Endodermal cell (in vitro differentiated cells): ENCODE results near the gene GOLGA6A. TPM values are rescaled to one million over a fixed set of nuclear protein-coding genes. Genes with fewer than 3 reads are reported as not detected.
"Not testable (repeated sequence)": the region's sequence is repeated elsewhere in the genome, so short reads cannot be mapped to it uniquely, and the experiment has no call there.

Source experiments
- DNase-seq: peaks from one replicate; pipeline ENCODE4 v3.0.0-alpha.2; 2017
- H3K27ac ChIP-seq: 2 replicates; pipeline ENCODE4 v1.5.1; 2013; ENCODE audit warnings: mild to moderate bottlenecking, low read depth, low read length, moderate library complexity
- H3K27me3 ChIP-seq: 2 replicates; pipeline ENCODE4 v1.6.1; 2013; ENCODE audit warnings: mild to moderate bottlenecking, low read length, moderate library complexity; ENCODE audit not compliant: insufficient read depth, control insufficient read depth, poor library complexity, severe bottlenecking
- H3K36me3 ChIP-seq: 2 replicates; pipeline ENCODE4 v1.7.0; 2013; ENCODE audit warnings: mild to moderate bottlenecking, low read length, moderate library complexity; ENCODE audit not compliant: control insufficient read depth, insufficient read depth
- H3K4me1 ChIP-seq: one replicate; pipeline ENCODE4 v1.7.0; 2013; ENCODE audit warnings: low read length; ENCODE audit not compliant: control insufficient read depth, insufficient read depth
- H3K4me3 ChIP-seq: 2 replicates; pipeline ENCODE4 v1.5.1; 2013; ENCODE audit warnings: mild to moderate bottlenecking, low read length, moderate library complexity
- H3K9ac ChIP-seq: 2 replicates; pipeline ENCODE4 v1.6.1; 2013; ENCODE audit warnings: mild to moderate bottlenecking, low read length, moderate library complexity; ENCODE audit not compliant: poor library complexity, severe bottlenecking; ENCODE audit errors: extremely low read depth
- H3K9me3 ChIP-seq: 2 replicates; pipeline ENCODE4 v1.6.1; 2013; ENCODE audit warnings: mild to moderate bottlenecking, low read length, moderate library complexity; ENCODE audit not compliant: control insufficient read depth
- H3K27ac Mint-ChIP-seq: 2 replicates; pipeline ENCODE4 v1.8.0; 2020; ENCODE audit warnings: mixed read lengths
- H3K27me3 Mint-ChIP-seq: 2 replicates; pipeline ENCODE4 v1.8.0; 2021; ENCODE audit warnings: mild to moderate bottlenecking, mixed read lengths; ENCODE audit not compliant: insufficient read depth
- H3K36me3 Mint-ChIP-seq: 2 replicates; pipeline ENCODE4 v1.8.0; 2020; ENCODE audit warnings: low read depth, mixed read lengths
- H3K4me1 Mint-ChIP-seq: 2 replicates; pipeline ENCODE4 v1.8.0; 2020; ENCODE audit warnings: mixed read lengths
- H3K4me3 Mint-ChIP-seq: 2 replicates; pipeline ENCODE4 v1.8.0; 2020; ENCODE audit warnings: mild to moderate bottlenecking, moderate library complexity, mixed read lengths
- H3K9me3 Mint-ChIP-seq: 2 replicates; pipeline ENCODE4 v1.8.0; 2020; ENCODE audit warnings: mild to moderate bottlenecking, mixed read lengths
- WGBS, 2 experiments: methylation state at CpG; one replicate each; pipeline versions ENCODE4 v1.1.5 to v1.1.7; 2013; ENCODE audit warnings: missing lambda C conversion rate in 2 of 2, mixed read lengths in 1 of 2; ENCODE audit not compliant: insufficient coverage in 1 of 2, insufficient read length in 1 of 2; 5-methylcytosine and 5-hydroxymethylcytosine counted together
- total RNA-seq, 2 donors: library from RNA; stranded (reverse); fragmentation: NEBNext Ultra II Directional in 1 of 2; extraction: Animal tissue kit (Norgen Biotek cat#: 25700) in 1 of 2; gene quantifications; 2 replicates in 1 of 2; 3 replicates in 1 of 2; pipeline ENCODE4 v1.2.1, GENCODE V29; 2021
- TF ChIP-seq, protein P1 (sequence below): fragments of 200-600 bp; sonication (generic); conservative IDR thresholded peaks from 2 replicates; pipeline ENCODE4 v1.5.0; 2021; ENCODE audit warnings: antibody characterized with exemption, mild to moderate bottlenecking

The GOLGA6A gene
- total RNA-seq, 2 donors from 2014 or later, result 0.75 to 0.86 TPM

DNA sequence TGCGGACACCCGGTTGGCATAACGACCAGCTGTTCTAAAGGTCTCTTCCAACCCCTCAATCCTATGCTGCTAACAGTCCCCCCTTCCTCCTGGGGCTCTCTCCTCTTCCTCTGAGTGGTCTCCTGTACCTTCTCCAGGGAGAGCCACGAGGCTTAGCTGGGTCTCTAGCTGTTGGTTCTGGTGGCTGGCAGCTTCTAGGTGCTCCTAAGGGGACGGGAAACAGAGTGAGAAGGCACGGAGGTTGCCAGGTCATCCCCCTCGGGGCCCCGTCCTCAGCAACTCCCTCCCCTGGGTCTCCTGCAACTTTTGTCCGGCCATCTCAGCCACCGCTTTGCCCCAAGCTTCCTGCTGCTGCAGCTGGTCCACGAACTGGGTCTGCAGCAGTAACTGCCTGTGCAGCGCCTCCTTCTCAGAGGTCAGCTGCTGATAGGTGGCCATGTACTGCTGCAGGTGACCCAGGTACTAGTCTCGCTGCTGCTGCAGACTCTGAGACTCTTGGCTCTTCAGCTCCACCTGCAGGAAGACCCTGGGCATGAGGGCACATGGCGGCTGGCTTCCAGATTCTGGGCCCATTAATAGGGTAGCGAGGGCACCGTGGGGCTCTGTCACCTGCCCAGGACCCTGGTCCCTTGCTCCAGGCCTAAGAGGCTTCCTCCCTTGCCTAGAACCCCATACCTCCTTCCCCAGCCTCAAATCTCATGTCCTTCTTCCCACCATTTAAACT is 9.6 kb downstream of the GOLGA6A start:
- not testable (repeated sequence) for H3K27me3 ChIP-seq, H3K4me3 Mint-ChIP-seq, H3K36me3 Mint-ChIP-seq, H3K27me3 Mint-ChIP-seq, H3K9me3 Mint-ChIP-seq, H3K4me1 ChIP-seq, DNase-seq, H3K36me3 ChIP-seq, H3K4me1 Mint-ChIP-seq, H3K27ac ChIP-seq, H3K9me3 ChIP-seq, H3K27ac Mint-ChIP-seq, H3K4me3 ChIP-seq, H3K9ac ChIP-seq
- TF ChIP-seq, protein P1, sequence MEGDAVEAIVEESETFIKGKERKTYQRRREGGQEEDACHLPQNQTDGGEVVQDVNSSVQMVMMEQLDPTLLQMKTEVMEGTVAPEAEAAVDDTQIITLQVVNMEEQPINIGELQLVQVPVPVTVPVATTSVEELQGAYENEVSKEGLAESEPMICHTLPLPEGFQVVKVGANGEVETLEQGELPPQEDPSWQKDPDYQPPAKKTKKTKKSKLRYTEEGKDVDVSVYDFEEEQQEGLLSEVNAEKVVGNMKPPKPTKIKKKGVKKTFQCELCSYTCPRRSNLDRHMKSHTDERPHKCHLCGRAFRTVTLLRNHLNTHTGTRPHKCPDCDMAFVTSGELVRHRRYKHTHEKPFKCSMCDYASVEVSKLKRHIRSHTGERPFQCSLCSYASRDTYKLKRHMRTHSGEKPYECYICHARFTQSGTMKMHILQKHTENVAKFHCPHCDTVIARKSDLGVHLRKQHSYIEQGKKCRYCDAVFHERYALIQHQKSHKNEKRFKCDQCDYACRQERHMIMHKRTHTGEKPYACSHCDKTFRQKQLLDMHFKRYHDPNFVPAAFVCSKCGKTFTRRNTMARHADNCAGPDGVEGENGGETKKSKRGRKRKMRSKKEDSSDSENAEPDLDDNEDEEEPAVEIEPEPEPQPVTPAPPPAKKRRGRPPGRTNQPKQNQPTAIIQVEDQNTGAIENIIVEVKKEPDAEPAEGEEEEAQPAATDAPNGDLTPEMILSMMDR, result peak; percentile 68
- WGBS, 2 experiments, result 79 to 100% methylated on average over 1 to 9 of the region's 16 CpGs

DNA sequence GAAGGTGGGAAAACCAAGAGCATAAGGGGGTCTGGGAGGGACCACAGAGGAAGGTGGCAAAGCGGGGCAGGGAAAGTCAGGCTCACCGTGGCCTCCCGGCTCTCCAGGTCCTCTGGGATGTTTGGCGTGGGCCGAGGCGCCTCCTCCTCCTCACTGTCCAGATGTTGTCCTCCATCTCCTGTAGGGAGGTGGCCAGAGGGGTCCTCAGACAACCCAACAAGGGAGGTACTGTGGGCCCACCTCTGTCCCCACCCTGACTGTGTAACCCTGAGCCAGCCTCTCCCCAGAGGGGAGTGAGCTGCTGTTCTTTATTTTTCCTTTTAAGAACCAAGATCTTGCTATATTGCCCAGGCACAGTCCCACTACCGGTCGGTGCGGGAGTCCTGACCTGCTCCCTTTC is 10.2 kb downstream of the GOLGA6A start:
- DNase-seq, H3K36me3 ChIP-seq, H3K27ac ChIP-seq, H3K4me3 Mint-ChIP-seq, H3K27me3 Mint-ChIP-seq, H3K9me3 Mint-ChIP-seq, H3K4me1 Mint-ChIP-seq, H3K27me3 ChIP-seq, H3K9ac ChIP-seq, H3K9me3 ChIP-seq, H3K36me3 Mint-ChIP-seq, H3K27ac Mint-ChIP-seq, H3K4me1 ChIP-seq, H3K4me3 ChIP-seq: not testable (repeated sequence)
- no CpG with 5 or more reads among the region's 9 CpGs for WGBS, 2 experiments

DNA sequence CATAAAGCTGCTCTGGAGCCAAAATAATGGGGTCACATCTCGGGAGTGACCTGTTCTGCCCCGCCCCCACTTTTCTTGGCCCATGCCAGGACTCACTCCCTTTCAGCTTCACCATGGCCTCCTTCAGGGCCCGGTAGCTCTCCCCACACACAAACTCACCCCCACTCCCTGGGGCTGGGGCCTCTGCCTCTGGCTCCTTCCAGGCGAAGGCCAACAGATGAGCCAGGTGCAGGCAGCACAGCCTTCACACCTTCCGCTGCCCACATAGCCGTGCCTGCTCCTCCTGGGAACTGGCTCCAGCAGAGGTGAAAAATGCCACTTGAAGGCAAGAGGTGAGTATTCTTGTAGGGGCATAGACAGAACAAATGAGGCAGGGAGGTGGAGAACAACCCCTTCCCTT is 10.7 kb downstream of the GOLGA6A start:
- not testable (repeated sequence) for H3K4me1 Mint-ChIP-seq, H3K4me3 ChIP-seq, H3K4me1 ChIP-seq, DNase-seq, H3K27ac ChIP-seq, H3K9ac ChIP-seq, H3K36me3 Mint-ChIP-seq, H3K27me3 ChIP-seq, H3K36me3 ChIP-seq, H3K4me3 Mint-ChIP-seq, H3K9me3 ChIP-seq, H3K9me3 Mint-ChIP-seq, H3K27ac Mint-ChIP-seq, H3K27me3 Mint-ChIP-seq
- WGBS, 2 experiments, result 94 to 100% methylated on average over 1 to 3 of the region's 6 CpGs

DNA sequence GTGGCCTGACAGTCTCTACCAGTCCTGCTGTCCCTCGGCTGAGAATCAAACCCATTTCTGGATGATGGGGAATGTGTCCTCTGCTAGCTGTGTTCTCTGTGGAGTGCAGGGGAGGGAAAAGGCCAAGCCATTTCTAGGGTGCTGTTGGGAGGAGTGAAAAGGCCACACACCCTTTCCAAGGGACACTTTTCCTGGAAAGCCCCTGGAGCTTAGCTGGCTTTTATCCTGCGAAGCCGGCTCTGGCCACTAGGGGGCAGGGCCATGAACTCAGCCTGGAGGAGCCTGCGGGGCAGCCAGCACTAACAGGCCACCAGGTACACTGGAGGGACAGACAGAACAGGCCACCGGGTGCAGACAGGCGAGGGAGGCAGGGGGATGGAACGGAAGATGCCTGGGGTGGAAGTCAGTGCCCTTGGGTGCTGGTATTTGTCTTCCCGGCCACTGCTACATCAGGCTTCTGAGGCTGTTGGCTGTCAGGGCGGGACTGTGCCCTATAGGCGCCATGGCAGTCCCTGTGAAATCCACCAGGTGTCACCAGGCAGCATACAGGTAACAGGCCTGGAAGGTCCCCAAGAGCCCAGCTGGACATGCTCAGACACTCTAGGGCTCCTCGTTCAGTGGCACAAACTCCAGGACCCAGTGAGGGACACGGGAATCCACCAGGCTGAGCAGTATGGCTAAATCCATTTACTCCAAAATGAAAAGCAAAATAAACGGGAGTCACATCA is 16.5 kb downstream of the GOLGA6A start:
- H3K9me3 Mint-ChIP-seq, H3K4me3 ChIP-seq, DNase-seq, H3K9ac ChIP-seq, H3K27ac Mint-ChIP-seq, H3K9me3 ChIP-seq, H3K36me3 Mint-ChIP-seq, H3K27ac ChIP-seq, H3K4me3 Mint-ChIP-seq, H3K36me3 ChIP-seq, H3K27me3 ChIP-seq, H3K4me1 ChIP-seq, H3K4me1 Mint-ChIP-seq, H3K27me3 Mint-ChIP-seq: not testable (repeated sequence)
- TF ChIP-seq, protein P1, result peak; percentile 78
- 29% methylated on average over 4 of the region's 13 CpGs; no CpG with 5 or more reads in 1 of the 2 experiments for WGBS, 2 experiments

DNA sequence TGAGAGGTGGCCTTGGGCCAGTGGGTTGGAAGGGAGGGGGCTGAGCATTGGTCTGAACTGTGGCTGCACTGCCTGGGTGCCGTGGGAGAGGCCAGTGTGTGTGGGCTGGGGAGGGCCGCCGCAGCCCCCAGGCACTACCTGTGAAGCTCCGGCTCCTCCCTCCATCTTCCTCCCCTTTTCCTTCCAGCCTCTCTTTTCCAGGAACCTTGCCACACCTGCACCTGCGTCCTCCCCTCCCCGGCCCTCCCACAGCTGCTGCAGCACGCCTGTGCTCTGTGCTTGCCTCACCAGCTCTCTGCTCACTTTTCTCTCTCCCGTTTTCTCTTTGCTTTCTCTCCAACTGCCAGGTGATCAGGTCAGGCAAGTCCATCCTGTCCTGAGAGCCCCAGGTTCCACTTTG is 17.5 kb downstream of the GOLGA6A start:
- not testable (repeated sequence) for H3K9ac ChIP-seq, H3K4me1 ChIP-seq, H3K36me3 ChIP-seq, H3K4me3 ChIP-seq, H3K9me3 ChIP-seq, H3K36me3 Mint-ChIP-seq, H3K27me3 Mint-ChIP-seq, H3K4me3 Mint-ChIP-seq, H3K27me3 ChIP-seq, H3K9me3 Mint-ChIP-seq, H3K27ac Mint-ChIP-seq, H3K27ac ChIP-seq, H3K4me1 Mint-ChIP-seq, DNase-seq
- whole genome bisulfite sequencing, 2 experiments, result 86 to 92% methylated on average over 8 of the region's 8 CpGs
